ACC112 (cell line): ENCODE results near the gene LYRM7.
A peak's percentile ranks its signal among the peaks of the same experiment; 100 is the strongest.
"Not testable (repeated sequence)": the region's sequence is repeated elsewhere in the genome, so short reads cannot be mapped to it uniquely, and the experiment has no call there.

Experiments used
- H2AFZ ChIP-seq: fragments of 200-600 bp; sonication (generic); one replicate; pipeline ENCODE4 v1.6.0; 2017; ENCODE audit warnings: antibody characterized with exemption, low read length; ENCODE audit not compliant: unreplicated experiment
- H3K27ac ChIP-seq: fragments of 200-600 bp; sonication (generic); 2 replicates; pipeline ENCODE4 v1.5.1; 2014; ENCODE audit warnings: low read depth, mild to moderate bottlenecking, antibody characterized with exemption, low read length, moderate library complexity
- H3K27me3 ChIP-seq: fragments of 200-600 bp; sonication (generic); 2 replicates; pipeline ENCODE4 v1.6.1; 2014; ENCODE audit warnings: mild to moderate bottlenecking, antibody characterized with exemption, low read length, moderate library complexity, mixed read lengths; ENCODE audit not compliant: insufficient read depth
- H3K36me3 ChIP-seq: fragments of 200-600 bp; sonication (generic); 2 replicates; pipeline ENCODE4 v1.6.1; 2016; ENCODE audit warnings: mild to moderate bottlenecking, antibody characterized with exemption, low read length, moderate library complexity, mixed read lengths; ENCODE audit not compliant: insufficient read depth
- H3K4me1 ChIP-seq: fragments of 200-600 bp; sonication (generic); one replicate; pipeline ENCODE4 v1.6.1; 2016; ENCODE audit warnings: low read length, mixed read lengths; ENCODE audit not compliant: insufficient read depth, unreplicated experiment, control insufficient read depth
- H3K4me3 ChIP-seq: fragments of 200-600 bp; sonication (generic); 2 replicates; pipeline ENCODE4 v1.5.1; 2014; ENCODE audit warnings: mild to moderate bottlenecking, low read depth, low read length
- H3K79me2 ChIP-seq: fragments of 200-600 bp; sonication (generic); one replicate; pipeline ENCODE4 v1.6.0; 2016; ENCODE audit warnings: low read length; ENCODE audit not compliant: control insufficient read depth, unreplicated experiment, insufficient read depth

Gene LYRM7

GRCh38 chr5:131180407-131180806, 9.7 kb downstream of the LYRM7 start:
- H3K36me3 ChIP-seq = no peaks in the 10 kb centered on the region; the same call in 1 of the 2 replicates
- H3K79me2 ChIP-seq = peaks cover 3% of the 10 kb centered on the region
- H3K4me3 ChIP-seq = no peak overlapping the region
- no peaks in the 10 kb centered on the region for H3K4me1 ChIP-seq
- H3K27me3 ChIP-seq = no peaks in the 10 kb centered on the region
- H3K27ac ChIP-seq = no peak overlapping the region
- H2AFZ ChIP-seq = no peak overlapping the region

GRCh38 chr5:131182839-131183238, 12.1 kb downstream of the LYRM7 start:
- Histone ChIP-seq H3K27me3 (no peaks in the 10 kb centered on the region), H3K27ac (no peak overlapping the region), H3K36me3 (no peaks in the 10 kb centered on the region; the same call in 1 of the 2 replicates), H3K79me2 (peaks cover 3% of the 10 kb centered on the region), H3K4me3 (no peak overlapping the region), H2AFZ (no peak overlapping the region), H3K4me1 (no peaks in the 10 kb centered on the region)

DNA sequence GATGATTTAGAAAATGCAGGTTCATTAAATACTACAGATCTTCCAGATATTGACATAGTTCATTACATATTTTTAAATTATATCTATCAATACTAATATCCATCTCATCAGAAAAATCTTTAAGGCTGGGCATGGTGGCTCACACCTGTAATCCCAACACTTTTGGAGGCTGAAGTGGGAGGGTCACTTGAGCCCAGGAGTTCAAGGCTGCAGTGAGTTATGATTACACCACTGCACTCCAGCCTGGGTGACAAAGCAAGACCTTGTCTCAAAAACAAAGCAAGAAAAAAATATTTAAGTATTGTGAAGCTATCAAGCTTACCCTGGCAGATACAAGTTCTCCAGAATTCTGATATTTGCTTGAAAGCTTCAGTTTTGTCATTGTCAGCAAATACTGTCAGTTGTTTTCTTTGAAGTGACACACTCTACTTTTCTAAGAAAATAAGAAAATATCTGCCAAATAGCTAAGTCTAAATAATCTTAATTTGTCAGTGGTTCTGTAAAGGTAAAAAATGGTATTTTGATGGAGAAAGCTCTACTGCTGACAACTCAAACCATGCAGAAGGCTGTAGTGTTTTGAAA, 14.9 kb downstream of the LYRM7 start:
- no peaks in the 10 kb centered on the region for H3K79me2 ChIP-seq
- no peaks in the 10 kb centered on the region for H3K27me3 ChIP-seq
- no peaks in the 10 kb centered on the region for H3K4me1 ChIP-seq
- H3K36me3 ChIP-seq = peaks cover 2% of the 10 kb centered on the region; the same call in 1 of the 2 replicates
- H3K4me3 ChIP-seq = no peak overlapping the region
- no peak overlapping the region for H2AFZ ChIP-seq
- H3K27ac ChIP-seq = no peak overlapping the region

DNA sequence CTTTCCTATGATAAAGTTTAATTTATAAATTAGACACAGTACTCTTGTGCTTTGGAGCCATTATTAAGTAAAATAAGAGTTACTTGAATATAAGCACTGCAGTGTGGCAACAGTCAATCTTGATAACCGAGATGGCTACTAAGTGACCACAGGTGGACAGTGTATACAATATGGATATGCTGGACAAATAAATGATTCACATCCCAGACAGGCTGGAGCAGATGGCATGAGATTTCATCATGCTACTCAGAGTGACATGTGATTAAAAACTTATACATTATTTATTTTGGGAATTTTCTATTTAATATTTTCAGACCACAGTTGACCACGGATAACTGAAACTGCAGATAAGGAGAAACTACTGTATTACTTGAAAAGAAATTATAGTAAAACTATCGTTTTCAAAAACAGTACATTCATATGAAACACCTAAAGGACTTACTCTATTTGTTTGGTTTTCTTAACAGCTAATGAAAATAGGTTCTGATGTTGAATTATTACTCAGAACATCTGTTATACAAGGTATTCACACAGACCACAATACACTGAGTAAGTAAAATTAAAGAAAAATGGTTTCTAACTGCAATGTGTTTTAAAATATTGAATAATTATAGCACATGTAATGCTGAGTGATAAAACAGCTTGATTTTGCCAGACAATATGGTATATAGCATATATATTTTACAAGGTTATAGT, 16.0 kb downstream of the LYRM7 start:
- Histone ChIP-seq H3K4me3 (no peak overlapping the region), H3K36me3 (peaks cover 2% of the 10 kb centered on the region; the same call in 1 of the 2 replicates), H3K27ac (peak overlapping the region; percentile 30), H3K27me3 (no peaks in the 10 kb centered on the region), H3K79me2 (no peaks in the 10 kb centered on the region), H2AFZ (no peak overlapping the region), H3K4me1 (no peaks in the 10 kb centered on the region)

GRCh38 chr5:131193106-131193505, 22.4 kb downstream of the LYRM7 start:
- Histone ChIP-seq H3K4me3 (no peak overlapping the region), H2AFZ (no peak overlapping the region), H3K36me3 (0 out of 2 replicates have a peak, but pooled peaks cover 2% of the 10 kb centered on the region), H3K27ac (no peak overlapping the region), H3K4me1 (no peaks in the 10 kb centered on the region), H3K79me2 (no peaks in the 10 kb centered on the region), H3K27me3 (no peaks in the 10 kb centered on the region)

DNA sequence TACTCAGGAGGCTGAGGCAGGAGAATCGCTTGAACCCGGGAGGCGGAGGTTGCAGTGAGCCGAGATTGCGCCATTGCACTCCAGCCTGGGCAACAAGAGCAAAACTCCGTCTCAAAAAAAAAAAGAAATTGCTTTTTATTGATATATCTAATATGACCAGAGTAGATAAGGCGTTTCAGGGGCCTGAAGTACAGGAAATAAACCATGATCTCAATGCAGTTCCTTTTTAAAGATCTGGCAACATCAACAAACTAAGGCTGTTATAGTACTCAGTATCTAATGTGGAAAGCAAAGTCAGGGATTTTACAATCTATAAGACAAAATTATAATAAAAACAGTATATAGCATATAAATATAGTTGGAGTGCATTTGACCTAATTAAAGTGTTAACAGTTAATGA, 23.2 kb downstream of the LYRM7 start:
- H3K27ac ChIP-seq = not testable (repeated sequence)

DNA sequence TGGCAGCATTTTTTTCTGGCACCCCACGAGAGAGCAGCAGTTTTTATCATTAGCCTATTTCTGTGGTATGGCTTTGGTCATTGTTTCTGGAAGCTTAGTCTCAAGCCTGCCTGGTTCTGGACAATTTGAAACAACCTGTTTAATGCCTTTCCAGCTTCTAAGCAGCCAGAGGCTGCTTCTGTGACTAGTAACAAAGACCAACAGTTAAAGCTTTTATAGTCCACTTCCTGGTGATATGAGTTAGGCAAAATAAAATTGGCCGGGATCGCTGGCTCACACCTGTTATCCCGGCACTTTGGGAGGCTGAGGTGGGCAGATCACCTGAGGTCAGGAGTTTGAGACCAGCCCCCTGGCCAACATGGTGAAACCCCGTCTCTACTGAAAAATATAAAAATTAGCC, 24.0 kb downstream of the LYRM7 start:
- H3K36me3 ChIP-seq = no peaks in the 10 kb centered on the region
- no peaks in the 10 kb centered on the region for H3K4me1 ChIP-seq
- no peak overlapping the region for H3K27ac ChIP-seq
- H3K27me3 ChIP-seq = no peaks in the 10 kb centered on the region
- H2AFZ ChIP-seq = no peak overlapping the region
- H3K4me3 ChIP-seq = no peak overlapping the region
- H3K79me2 ChIP-seq = no peaks in the 10 kb centered on the region

More for the DNA sequence above, 23.2 kb downstream of the LYRM7 start:
- not testable (repeated sequence) for H3K4me3 ChIP-seq, H3K4me1 ChIP-seq, H2AFZ ChIP-seq, H3K79me2 ChIP-seq, H3K27me3 ChIP-seq, H3K36me3 ChIP-seq

GRCh38 chr5:131195696-131196095, 25.0 kb downstream of the LYRM7 start:
- no peaks in the 10 kb centered on the region for H3K36me3 ChIP-seq
- H3K27me3 ChIP-seq = no peaks in the 10 kb centered on the region
- no peaks in the 10 kb centered on the region for H3K4me1 ChIP-seq
- no peak overlapping the region for H2AFZ ChIP-seq
- H3K27ac ChIP-seq = no peak overlapping the region
- H3K79me2 ChIP-seq = no peaks in the 10 kb centered on the region
- H3K4me3 ChIP-seq = no peak overlapping the region

- no peaks in the 10 kb centered on the region for H3K4me1 ChIP-seq
- no peaks in the 10 kb centered on the region for H3K36me3 ChIP-seq
- H3K4me3 ChIP-seq = no peak overlapping the region
- H2AFZ ChIP-seq = no peak overlapping the region
- no peak overlapping the region for H3K27ac ChIP-seq
- no peaks in the 10 kb centered on the region for H3K79me2 ChIP-seq
- no peaks in the 10 kb centered on the region for H3K27me3 ChIP-seq
These were observed 25.6 kb downstream of the LYRM7 start for GRCh38 chr5:131196331-131196730.

DNA sequence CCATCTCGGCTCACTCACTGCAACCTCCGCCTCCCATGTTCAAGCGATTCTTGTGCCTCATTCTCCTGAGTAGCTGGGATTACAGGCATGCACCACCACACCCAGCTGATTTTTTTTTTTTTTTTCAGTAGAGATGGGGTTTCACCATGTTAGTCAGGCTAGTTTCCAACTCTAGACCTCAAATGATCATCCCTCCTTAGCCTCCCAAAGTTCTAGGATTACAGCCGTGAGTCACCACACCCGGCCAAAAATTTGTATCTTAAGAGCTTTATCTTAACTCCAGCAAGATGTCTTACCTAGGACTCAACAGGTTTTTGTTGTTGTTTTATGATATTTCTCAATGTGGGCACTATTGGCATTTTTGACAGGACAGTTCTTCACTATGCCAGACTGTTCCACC, 27.9 kb downstream of the LYRM7 start:
- Histone ChIP-seq H3K4me1 (no peaks in the 10 kb centered on the region), H2AFZ (no peak overlapping the region), H3K27ac (no peak overlapping the region), H3K4me3 (no peak overlapping the region), H3K27me3 (no peaks in the 10 kb centered on the region), H3K36me3 (no peaks in the 10 kb centered on the region), H3K79me2 (no peaks in the 10 kb centered on the region)

GRCh38 chr5:131200560-131200959, 29.8 kb downstream of the LYRM7 start:
- Histone ChIP-seq H3K79me2 (no peaks in the 10 kb centered on the region), H3K4me1 (no peaks in the 10 kb centered on the region), H3K27me3 (no peaks in the 10 kb centered on the region), H2AFZ (no peak overlapping the region), H3K27ac (no peak overlapping the region), H3K36me3 (no peaks in the 10 kb centered on the region), H3K4me3 (no peak overlapping the region)
